Effector CD4-positive, alpha-beta T cell (primary cell): ENCODE results near the gene ADARB2.
"Not testable (repeated sequence)": the region's sequence is repeated elsewhere in the genome, so short reads cannot be mapped to it uniquely, and the experiment has no call there.

Experiments
- DNase-seq: peaks from one replicate; pipeline ENCODE4 v3.0.0-alpha.2; 2020

ADARB2 gene

DNA sequence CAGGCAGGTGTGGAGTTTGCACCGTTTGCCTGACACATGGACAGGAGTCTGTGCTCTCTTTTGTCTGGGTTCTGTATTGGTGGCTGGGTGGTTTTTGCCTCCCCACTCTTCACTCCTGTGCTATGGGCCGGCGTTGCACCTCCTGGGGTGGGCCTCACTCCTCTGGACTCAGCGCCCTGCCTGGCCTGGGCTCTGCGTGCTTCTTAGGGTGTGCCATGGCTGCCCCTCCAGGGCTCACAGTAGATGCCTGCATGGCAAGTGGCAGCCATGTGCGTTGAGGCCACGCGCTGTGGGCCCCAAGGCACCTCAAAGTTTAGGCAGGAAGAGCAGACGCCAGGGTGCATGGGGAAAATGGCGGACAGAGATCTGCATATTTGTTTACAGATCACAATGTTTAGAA lies 319.8 kb downstream of the ADARB2 start:
- no peak for DNase-seq

DNA sequence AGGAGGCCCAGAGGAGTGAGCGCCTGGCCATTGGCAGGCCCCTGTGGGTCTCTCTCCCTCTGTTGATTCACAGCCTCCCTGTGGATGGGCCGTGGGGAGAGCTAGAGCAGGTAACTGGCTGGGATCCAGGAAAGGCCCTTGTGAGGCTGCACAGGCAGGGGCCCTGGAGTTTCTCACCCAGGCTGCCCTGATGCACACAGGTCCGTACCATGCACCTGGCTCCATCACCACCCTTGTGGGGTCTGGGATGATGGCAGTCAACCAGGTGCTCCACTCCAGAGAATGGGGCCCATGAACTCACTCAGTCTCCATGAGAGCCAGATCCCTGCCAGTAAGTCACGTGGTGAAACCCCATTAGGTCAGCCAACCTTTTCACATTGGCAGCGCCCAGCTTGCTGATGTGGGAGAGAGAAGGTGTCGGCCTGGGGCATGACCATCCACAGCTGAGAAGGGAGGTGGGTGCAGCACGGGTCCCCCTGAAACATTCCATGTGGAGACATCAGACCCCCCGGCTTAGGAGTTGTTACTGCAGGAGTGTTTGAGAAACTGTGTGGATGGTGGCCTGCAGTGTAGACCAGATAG lies 320.8 kb downstream of the ADARB2 start:
- no peak for DNase-seq

DNA sequence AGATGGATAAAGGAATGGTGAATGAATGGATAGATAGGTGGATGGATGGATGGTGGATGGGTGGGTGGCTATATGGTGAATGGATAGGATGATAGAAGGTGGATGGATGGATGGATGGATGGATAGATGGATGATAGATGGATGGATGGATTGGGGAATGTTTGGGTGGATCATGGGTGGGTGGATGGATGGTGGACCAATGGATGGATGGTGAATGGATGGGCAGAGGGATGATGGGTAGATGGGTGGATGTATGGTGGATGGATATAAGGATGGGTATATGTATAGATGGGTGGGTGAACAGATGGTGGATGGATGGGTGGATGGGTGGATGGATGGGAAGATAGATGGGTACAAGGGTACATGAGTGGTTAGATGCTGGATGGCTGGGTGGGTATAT lies 322.4 kb downstream of the ADARB2 start:
- DNase-seq: no peak

DNA sequence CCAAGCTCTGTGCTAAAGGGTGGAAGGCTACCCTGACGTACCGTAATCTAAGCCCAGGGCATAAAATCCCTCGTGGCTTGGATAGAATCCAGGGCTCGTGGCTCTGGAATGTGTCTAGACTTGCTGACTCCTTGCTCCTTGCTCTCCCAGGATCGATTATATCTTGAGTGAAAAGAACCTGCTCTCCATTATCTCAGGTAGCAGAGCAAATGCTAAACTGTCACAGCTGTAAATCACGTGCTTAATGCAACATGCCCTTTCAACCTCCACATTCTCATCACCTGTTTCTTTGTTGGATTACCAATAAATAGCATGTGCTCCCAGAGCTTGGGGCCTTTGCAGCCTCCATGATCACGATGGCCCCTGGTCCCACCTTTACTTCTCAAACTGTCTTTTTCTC lies 323.0 kb downstream of the ADARB2 start:
- not testable (repeated sequence) for DNase-seq

DNA sequence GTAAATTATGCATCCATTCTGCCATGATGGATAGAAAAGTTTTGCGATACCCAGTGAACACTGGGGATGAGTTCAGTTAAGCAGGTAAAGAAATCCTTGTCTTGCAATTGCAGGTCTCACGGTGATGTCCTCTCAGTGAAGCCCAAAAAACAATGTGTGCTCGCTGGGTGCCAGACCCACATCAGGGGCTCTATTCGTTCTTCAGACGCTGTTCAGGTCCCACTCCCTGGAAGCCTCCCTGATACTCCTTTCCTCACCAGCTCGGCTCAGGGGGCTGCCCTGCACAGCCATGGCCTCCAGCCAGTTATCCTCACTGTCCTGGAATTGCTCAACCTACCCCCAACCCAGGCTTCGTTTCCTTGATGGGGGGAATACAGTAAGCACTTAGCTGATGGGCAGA lies 323.5 kb downstream of the ADARB2 start:
- DNase-seq: no peak

DNA sequence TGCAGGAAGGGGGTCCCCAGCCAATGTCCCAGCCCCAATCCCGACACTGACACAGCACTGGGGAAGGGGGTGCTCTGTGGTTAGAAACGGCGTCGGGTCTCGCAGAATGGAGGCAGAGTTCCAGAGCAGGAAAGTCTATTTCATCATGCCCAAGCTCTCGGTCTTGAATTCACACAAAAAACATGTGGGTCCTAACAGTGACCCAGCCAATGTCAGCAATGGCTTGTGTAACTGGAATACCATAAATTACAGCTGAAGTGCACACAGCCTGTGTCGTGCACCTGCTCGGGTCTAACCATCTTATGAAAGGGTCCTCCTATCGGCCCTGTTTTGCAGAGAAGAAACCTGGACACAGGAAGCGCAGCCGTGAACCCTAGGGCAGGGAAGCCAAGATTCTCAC lies 324.1 kb downstream of the ADARB2 start:
- DNase-seq: no peak

DNA sequence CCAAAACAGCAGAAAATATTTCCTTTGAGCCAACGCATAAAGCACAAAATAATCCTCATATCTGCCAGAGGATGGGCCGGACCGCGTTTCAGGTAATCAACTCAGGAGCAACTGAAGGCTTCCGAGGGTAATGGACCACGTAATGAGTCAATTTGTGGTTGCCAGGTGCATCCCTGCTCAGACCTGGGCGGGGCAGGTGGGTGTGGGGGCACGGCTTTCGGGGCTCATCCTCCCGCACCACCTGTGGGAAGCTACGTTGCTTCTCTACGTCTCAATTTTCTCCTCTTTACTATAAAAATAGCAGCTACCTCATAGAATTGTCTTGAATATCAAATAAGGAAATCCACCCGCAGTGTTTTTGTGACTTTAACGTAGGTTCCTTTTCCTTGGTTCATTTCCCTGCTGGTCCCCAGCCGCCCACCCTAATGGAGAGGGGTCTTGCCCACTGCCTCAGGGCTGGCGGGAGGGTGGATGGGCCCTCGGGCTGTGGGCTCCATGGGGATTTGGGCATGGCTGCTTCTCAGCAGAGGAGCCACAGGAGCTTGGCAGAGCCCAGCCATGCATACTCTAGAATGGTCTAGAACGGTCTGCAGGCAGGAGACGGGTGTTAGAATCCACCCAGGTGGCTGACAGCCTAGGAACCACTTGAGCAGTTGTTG lies 324.7 kb downstream of the ADARB2 start:
- no peak for DNase-seq

DNA sequence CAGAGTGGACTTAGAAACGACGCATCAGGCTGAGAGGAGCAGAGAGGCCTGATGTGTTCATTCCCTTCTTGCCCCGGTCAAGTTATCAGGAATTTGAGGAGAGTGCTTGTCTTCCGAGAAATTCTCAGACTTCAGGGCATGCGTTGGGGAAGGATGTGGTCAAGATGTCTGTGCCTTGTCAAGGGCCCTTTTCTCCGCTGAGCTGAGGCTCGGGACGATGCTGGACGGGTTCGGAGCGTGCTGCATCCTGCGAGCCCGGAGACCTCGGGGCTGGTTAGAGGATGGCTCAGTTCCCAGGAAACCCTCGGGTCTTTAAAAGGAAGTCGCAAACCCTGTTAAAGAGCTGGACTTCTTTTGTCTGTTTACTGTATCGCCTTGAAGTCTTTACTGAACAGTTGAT lies 325.4 kb downstream of the ADARB2 start:
- DNase-seq: no peak

DNA sequence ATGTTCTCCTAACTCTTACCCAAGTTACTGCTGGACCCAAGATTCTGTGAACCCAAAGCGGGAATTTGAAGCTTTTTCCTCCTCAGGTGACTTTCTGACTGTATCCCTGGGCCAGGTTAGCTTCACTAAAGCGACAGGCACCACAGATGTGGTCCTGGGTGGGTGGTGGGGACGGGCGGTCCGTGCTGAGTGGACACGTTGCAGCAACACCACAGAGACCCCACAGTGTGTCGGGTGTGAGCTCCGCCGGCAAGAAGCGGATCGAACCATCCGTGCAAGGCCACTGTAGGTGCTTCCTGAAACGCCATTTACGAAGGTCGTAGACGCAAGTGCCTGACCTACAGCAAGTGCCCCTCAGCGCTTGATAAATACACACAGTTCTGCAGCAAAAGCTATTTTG lies 325.9 kb downstream of the ADARB2 start:
- no peak for DNase-seq

DNA sequence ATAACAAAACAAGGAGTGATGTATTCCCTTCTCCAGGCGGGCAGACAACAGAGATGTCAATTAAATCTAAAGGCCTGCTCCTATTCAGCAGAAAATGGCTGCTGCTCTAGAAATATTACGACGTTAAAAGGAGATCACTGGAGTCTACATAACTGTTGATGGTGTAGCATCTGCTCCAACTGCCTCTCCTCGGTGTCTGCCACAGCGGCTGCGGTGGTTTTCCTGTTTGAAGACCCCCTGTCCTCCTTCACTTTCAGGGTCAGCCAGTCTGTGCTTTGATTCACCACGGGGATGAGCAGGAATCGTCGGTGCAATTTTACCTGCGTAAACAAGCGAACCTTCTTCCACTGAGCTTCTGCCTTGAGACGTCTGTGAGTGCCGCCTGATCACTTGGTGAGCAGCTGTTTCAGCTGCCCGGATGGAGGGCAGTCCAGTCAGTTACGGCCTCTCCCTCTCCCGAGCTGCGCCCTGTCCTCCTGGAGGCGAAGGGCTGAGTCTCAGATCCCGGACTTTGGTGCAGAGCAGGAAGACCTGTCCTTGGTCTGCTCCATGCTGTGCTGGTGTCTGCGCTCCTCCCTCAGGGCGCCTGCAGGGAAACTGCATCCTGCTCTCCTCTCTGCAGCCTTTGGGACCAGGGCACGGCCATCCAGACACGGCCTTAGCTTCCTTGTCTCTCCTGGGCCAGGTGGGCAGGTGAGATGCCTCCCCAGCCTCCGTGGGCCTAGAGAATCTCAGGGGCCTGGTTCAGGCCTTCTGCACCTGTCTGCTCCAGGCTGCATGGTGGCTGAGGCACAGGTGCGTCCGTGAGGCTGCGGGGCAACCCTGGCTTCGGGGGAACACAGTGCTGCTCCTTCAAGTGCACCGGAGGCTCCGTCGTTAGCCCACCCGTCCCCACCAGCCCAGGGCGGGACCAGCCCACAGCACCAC lies 326.6 kb downstream of the ADARB2 start:
- DNase-seq: no peak

DNA sequence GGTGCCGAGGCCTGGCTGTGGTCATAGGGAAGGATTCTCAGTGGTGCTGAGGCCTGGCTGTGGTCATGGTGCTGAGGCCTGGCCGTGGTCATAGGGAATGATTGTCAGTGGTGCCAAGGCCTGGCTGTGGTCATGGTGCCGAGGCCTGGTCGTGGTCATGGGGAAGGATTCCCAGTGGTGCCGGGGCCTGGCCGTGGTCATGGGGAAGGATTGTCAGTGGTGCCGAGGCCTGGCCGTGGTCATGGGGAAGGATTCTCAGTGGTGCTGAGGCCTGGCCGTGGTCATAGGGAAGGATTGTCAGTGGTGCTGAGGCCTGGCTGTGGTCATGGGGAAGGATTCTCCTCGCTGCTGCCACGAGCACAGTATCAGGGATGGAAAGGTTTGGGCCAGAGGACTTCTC lies 327.3 kb downstream of the ADARB2 start:
- DNase-seq: no peak

DNA sequence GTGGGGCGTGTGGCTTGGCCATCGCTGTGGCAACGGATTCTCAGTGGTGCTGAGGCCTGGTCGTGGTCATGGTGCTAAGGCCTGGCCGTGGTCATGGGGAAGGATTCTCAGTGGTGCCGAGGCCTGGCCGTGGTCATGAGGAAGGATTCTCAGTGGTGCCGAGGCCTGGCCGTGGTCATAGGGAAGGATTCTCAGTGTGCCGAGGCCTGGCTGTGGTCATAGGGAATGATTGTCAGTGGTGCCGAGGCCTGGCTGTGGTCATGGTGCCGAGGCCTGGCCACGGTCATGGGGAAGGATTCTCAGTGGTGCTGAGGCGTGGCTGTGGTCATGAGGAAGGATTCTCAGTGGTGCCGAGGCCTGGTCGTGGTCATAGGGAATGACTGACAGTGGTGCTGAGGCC lies 327.9 kb downstream of the ADARB2 start:
- no peak for DNase-seq

DNA sequence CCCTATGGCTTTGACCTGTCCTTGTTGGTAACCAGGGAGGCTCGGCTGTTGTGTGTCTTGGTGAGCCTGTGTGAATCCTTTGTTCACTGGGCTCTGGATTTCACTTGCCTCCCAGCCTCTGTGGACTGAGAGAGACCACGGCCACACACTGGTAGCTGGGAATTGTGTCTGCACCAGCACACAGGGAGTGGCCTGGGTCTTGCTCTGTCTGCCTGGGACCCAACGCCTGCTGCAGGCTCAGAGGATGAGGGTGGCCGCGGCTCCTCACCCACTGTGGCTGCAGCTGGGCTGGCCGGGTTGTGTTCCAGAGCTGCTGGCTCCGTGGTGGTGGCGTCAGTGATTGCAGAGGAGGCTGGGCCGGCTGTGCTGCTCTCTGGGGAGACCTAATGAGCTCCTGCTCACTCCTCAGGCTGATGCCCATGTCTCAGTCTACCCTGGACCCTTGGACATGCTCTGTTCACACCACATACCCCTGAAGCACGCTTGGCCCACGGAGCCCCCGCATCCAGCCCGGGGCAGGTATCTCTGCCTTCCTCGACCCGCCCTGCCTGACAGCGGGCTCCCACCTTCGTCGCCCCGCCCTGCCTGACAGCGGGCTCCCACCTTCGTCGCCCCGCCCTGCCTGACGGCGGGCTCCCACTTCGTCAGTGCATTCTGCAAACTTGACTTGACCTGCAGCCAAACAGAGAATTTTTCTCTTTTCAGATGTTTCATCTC lies 328.5 kb downstream of the ADARB2 start:
- DNase-seq: no peak

DNA sequence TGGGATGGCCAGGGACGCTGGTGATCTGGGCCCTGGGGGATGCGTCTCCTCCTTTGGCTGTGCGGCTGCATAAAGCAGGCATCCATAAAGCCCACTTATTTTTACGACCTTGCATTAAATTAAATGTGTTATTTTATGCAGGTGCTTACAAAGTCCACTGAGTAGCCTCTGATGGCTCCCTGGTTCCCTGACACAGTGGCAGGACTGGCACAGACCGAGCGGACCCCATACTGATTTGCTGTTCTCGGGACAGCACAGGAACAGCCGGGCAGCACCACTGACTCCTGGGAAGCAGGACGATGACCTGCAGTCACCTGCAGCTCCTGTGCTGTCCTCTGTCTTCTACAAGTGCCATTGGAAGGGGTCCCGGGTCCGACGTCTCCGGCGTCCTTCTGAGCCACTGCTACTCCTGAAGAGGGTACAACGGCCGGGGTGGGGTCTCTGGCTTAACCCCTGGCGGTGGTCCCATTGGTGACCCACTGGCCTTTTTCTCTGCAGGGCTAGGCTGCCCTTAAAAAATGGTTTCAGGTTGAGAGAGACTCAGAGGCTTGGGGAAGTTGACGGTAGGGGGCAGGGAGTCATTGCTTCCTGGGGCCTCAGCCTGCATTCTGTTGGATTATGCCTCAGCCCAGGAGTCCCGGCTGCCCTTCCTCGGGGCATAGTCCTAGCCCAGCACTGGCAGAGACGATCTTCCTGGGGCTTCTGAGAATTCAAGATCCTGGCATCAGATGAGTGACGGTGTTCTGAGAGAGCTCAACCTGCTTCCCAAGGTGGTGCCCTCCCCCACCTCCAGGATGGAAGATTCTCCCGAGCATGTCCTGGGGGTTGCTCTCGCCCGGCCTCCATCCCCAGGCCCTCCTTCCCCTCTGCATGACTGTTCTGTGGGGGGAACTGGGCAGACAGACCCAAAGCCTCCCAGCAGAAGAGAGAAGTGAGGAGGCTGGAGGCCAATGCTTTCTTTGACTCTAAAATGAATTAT lies 330.1 kb downstream of the ADARB2 start:
- DNase-seq: no peak

DNA sequence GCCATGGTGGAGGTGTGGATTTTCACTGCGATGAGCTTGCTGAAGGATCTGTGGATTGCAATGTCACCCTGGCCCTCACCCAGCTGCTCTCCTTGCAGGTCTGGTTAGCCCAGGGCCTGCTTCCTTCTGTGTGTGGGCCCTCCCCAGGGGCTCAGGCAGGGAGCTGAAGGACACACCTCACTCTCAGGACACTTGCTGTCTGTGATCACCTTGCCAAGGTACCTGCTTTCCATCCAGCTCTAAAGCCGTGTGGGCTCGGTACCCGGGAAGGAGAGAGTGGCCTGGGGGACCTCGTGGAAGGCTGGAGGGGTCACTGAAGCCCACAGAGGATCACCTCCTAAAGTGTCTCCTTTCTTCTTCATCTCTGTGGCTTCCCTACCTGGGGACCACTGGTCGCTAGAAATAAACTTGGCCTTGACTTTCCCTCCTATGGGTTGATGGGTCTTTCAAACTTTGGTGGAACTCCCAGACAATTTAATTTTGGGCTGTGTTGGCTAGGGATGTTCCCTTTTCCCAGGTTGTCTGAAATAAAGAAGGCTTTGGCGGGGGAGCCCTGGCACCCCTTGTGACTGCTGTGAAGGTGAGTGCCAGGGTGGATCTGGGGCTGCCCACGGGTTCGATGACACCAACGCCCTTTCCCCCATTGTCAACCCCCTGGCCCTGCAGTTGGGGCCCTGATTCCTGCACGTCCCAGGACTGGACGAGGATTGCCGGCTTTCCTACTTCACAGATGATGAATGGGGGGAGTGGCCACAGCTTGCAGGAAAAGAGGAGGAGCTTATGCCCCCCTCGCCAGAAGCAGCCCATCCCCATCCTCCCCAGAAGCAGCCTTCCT lies 331.0 kb downstream of the ADARB2 start:
- no peak for DNase-seq

DNA sequence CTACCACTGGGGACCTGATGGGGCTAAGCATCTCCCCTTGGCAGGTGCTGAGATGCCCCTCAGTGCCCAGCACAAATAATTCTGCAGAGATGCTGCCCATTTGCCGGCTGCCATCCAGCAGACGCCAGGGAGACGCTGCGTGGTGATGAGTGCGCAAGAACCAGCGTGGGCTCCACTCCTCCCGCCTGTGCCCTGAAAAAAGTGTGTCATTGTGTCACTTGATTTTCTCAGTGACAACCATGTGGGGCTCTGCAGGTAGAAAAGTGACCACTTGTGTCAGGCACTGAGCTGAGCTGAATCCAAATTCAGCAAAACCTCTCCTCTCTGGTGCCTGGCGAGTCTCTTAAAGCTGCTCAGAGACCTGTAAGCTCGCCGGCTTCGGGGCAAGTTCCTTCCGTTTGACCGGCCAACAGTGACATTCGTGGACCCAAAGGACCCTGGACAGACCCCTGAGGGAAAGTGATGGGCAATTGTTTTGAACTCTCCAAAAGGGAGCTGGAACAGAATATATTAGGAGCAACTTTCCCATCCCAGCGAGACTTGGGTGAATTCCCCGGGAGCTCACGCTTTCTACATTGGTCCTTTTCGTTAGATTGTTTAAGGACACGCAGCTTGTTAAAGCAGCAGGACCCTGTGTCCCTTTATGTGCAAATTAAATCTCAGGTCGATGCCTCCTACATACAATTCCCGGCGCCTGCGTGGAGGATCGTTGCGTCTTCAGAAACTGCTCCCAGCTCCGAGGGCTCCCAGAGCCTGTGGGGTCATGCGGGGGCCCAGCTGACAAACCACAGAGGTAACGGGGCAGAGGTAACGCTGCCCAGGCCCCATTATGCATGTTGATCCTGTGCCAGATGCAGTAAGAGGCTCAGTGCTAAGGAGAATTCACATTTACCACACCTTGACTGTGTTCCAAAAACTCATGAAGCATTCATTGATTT lies 332.7 kb downstream of the ADARB2 start:
- DNase-seq: no peak

DNA sequence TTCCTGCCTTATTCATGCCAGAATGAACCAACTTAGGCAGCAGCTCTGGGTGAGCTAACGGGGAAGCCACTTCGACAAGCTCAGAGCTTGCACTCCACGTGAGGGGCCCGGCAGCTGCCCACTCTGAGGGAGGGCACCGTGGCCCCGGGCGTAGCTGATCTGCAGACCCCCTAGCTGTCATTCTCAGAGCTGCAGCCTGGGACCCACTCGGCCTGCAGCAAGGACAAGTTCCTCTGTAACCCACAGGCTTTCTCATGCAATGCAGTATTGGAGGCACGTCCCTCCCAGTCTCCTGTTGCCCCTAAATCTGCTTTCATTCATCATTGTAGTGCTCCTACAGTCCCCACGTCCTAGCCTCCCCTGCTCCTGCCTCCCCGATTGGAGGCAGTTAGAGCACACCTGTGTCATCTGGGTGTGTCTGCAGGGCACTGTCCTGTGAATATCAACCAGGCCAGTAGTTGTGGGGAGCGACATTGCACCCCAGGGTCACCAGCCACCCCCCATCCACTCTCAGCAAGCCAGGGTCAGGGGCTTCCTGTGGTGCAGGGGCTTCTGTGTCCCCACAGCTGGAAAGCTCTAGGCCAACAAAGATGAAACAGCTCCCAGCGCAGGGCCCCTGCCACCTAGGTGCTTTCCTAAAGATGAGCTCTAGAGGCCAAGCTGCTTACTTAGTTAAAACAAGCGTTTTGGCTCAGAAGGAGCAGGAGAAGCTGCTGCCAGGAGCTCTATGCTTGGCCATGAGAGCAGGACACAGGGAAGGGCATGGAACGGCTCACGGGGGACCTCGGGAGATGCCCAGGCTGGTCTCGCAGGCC lies 333.6 kb downstream of the ADARB2 start:
- no peak for DNase-seq

DNA sequence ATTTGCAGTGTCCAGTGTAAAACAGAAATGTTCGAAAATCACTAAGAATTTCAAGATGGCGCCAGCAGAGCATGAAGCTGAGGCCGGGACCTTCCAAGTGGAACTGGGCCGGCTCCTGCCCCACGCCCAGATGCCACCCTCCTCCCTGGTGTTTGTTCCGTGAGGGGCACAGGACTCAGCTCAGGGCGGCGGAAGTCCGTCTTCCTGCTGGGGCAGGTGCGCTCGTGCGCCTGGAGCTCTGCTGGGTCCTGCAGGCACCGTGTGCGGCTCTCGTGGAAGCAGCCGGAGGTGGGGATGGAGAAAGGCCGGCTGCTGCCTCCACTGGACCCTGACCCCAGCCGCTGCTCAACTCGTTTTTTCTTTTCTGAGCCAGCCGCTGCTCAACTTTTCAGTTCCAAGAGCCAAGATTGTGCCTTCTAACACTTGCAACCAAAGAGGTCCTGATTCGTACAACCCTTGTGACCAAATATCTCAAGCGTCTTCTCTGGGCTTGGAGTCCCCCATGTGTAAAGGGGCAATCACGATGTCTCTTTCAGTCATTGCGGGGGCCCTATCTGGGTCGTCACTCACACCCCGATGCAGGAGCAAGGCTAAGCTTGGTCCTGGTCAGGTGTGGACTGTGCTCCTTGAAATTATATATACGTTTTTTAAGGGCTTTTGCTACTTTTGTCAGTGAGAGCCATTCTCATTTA lies 334.4 kb downstream of the ADARB2 start:
- no peak for DNase-seq
